Osteocyte (in vitro differentiated cells): Measurements from ENCODE around the gene COL23A1. TPM values are rescaled to one million over a fixed set of nuclear protein-coding genes. Genes with fewer than 3 reads are reported as not detected.

Experiments
- DNase-seq: peaks from one replicate; pipeline ENCODE4 v3.0.0; 2021; ENCODE audit warnings: mixed read lengths; ENCODE audit not compliant: unreplicated experiment; ENCODE audit errors: extremely low spot score
- H3K27ac Mint-ChIP-seq: one replicate; pipeline ENCODE4 v1.8.0; 2021; ENCODE audit warnings: mild to moderate bottlenecking, mixed read lengths; ENCODE audit not compliant: unreplicated experiment
- H3K27me3 Mint-ChIP-seq: one replicate; pipeline ENCODE4 v1.8.0; 2021; ENCODE audit warnings: mixed read lengths; ENCODE audit not compliant: unreplicated experiment
- H3K36me3 Mint-ChIP-seq: one replicate; pipeline ENCODE4 v1.8.0; 2021; ENCODE audit warnings: mixed read lengths; ENCODE audit not compliant: unreplicated experiment
- H3K4me1 Mint-ChIP-seq: one replicate; pipeline ENCODE4 v1.8.0; 2021; ENCODE audit warnings: mixed read lengths; ENCODE audit not compliant: unreplicated experiment
- H3K4me3 Mint-ChIP-seq: one replicate; pipeline ENCODE4 v1.8.0; 2021; ENCODE audit warnings: mild to moderate bottlenecking, moderate library complexity, mixed read lengths; ENCODE audit not compliant: unreplicated experiment
- H3K9me3 Mint-ChIP-seq: one replicate; pipeline ENCODE4 v1.8.0; 2021; ENCODE audit warnings: mixed read lengths; ENCODE audit not compliant: unreplicated experiment
- total RNA-seq: library from RNA; stranded (reverse); gene quantifications from 2 replicates; pipeline ENCODE4 v1.2.1, GENCODE V29; 2021
- TF ChIP-seq, protein P1 (sequence below): fragments of 200-600 bp; sonication (generic); IDR thresholded peaks from 2 replicates; pipeline ENCODE4 v1.5.0; 2021; ENCODE audit warnings: antibody characterized with exemption, mild to moderate bottlenecking, moderate library complexity

The COL23A1 gene
- total RNA-seq, 1 donor from 2014 or later = not detected

DNA sequence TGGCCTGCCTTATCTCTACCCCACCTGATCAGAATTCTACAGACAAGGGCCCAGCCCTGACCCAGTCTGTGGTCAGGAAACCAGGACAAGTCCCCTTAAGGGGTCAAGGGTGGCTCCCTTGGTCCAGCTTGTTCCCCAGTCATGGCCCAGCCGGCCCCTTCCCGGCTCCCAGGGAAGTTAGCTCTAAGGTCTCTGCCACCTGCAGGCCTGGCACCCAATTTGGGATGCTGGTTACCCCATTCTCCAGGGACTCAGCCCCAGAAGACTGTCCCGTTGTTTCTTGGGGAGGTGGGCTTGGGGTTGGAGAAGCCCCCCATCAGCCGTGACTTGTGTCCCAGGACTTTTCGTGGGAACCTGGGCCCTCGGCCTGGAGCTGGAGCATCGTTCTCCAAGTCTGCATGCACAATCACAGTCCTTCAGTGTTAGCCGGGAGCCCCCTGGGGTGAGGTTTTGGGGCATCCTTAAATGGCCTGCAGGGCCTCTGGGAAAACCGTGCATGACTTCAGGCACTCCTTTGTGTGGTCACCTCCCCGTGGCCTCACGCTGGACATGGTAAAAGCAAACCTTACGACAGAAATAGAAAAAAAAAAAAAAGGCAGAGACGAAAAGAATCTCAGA is 206.8 kb downstream of the COL23A1 start:
- TF ChIP-seq, protein P1, sequence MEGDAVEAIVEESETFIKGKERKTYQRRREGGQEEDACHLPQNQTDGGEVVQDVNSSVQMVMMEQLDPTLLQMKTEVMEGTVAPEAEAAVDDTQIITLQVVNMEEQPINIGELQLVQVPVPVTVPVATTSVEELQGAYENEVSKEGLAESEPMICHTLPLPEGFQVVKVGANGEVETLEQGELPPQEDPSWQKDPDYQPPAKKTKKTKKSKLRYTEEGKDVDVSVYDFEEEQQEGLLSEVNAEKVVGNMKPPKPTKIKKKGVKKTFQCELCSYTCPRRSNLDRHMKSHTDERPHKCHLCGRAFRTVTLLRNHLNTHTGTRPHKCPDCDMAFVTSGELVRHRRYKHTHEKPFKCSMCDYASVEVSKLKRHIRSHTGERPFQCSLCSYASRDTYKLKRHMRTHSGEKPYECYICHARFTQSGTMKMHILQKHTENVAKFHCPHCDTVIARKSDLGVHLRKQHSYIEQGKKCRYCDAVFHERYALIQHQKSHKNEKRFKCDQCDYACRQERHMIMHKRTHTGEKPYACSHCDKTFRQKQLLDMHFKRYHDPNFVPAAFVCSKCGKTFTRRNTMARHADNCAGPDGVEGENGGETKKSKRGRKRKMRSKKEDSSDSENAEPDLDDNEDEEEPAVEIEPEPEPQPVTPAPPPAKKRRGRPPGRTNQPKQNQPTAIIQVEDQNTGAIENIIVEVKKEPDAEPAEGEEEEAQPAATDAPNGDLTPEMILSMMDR = no peak
- no peaks in the 10 kb centered on the region for H3K4me1 Mint-ChIP-seq
- no peak overlapping the region for H3K4me3 Mint-ChIP-seq
- H3K27me3 Mint-ChIP-seq = no peaks in the 10 kb centered on the region
- H3K36me3 Mint-ChIP-seq = no peaks in the 10 kb centered on the region
- H3K27ac Mint-ChIP-seq = no peak overlapping the region
- no peaks in the 10 kb centered on the region for H3K9me3 Mint-ChIP-seq
- no peak for DNase-seq

DNA sequence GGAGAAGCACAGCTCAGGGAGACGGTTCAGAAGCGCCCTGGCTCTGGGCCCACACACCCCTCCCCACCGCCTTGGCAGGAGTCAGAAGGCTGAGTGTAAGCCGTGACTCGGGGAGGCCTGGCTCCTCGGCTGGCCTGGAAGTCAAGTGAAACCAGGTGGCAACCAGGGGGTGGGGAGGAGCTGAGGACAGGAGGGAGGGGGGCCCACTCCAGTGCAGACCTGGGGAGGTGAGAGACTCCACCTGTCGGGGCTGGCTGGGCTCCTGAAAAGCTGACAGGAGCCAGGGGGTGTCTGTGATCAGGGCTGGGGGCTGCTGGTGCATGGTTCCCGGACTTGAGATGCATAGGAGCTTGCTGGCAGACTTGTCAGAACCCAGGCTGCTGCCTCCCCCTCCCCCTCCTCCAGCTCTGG is 207.4 kb downstream of the COL23A1 start:
- H3K27ac Mint-ChIP-seq = no peak overlapping the region
- no peak for DNase-seq
- TF ChIP-seq, protein P1 = no peak

DNA sequence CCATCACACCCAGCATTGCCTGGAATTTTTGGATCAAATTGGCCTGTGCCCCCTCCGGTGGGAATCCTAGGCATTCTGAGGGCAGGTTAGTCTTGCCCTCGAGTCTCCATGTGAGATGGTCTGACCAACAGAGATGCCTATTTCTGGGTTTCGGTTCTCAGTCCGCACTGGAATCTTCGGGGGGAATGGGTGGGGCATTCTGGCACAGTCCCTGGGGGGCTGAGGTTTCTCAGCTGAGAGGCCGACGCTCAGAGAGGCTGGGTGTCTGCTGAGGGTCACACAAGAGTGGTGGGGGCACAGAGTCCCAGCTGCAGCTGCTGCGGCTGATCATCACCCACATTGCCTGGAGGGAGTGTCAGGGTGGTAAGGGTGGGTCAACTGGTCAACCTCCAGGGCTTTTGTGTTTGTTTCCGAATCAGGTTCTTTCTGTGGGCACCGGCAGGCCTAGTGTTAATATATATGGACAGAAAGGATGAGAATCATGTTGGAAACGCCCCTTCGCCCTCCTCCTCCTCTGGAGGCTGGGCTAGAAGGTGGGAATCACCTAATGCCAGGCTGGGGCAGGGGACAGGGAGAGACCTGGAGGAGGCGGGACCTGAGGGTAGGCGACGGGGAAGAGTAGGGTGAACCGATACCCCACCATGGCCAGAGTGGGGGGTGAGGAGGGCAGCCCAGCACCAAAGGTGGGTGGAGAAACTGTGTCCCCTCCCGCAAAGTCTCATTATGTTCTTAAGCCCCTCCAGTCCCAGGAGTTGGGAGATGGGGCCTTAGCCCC is 208.1 kb downstream of the COL23A1 start:
- no peak overlapping the region for H3K27ac Mint-ChIP-seq

More for the DNA sequence above, 207.4 kb downstream of the COL23A1 start:
- Mint-ChIP-seq H3K27me3 (no peaks in the 10 kb centered on the region), H3K4me1 (no peaks in the 10 kb centered on the region), H3K36me3 (no peaks in the 10 kb centered on the region), H3K4me3 (no peak overlapping the region), H3K9me3 (no peaks in the 10 kb centered on the region)

DNA sequence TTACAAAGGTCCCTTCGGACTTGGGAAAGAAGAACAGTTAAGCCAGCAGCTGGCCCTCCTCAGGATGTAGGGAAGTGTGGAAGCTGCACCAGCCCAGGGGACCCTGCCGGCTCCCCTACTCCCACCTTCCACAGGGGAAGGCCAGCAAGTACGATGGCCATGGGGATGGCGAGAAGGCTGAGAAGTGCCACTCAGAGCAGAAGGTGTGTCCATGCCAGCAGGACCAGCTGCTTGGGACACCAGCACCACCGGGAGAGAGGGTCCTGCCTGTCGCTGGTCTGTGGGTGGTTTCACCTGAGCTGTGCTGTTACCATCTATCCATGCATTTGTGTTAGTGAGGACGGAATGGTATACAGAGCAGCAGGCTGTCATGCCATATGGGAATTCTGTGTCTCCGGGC is 209.0 kb downstream of the COL23A1 start:
- TF ChIP-seq, protein P1 = no peak
- no peak for DNase-seq
- Mint-ChIP-seq H3K27me3 (no peaks in the 10 kb centered on the region), H3K36me3 (no peaks in the 10 kb centered on the region), H3K9me3 (no peaks in the 10 kb centered on the region), H3K4me1 (no peaks in the 10 kb centered on the region), H3K27ac (no peak overlapping the region), H3K4me3 (no peak overlapping the region)

More for the DNA sequence above, 208.1 kb downstream of the COL23A1 start:
- Mint-ChIP-seq H3K36me3 (no peaks in the 10 kb centered on the region), H3K4me1 (no peaks in the 10 kb centered on the region), H3K9me3 (no peaks in the 10 kb centered on the region), H3K27me3 (no peaks in the 10 kb centered on the region), H3K4me3 (no peak overlapping the region)
- TF ChIP-seq, protein P1 = no peak
- no peak for DNase-seq

DNA sequence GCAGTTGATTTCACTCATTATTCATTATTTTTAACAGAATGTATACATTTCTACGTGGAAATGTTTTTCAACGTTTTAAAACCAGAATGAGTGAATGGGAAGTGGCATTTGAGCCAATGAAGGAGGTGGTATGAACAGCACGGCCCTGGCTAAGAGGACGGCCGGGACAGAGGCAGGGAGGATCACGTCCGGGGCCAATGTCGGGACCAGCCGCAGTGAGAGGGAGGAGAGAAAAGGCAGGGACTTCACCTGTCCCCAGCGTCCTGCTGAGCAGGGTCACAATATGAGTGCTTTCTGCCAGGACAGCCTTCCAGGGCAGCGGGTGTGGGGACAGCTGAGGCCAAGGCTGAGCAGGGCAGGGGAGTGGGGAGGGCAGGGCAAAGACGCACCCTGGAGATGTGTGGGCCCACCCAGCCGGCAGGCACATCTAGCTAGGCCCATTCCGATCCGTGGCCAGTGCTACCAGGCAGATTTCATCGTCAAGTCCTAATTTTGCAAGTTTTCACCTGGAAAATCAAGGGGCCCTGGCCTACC is 209.6 kb downstream of the COL23A1 start:
- Mint-ChIP-seq H3K9me3 (no peaks in the 10 kb centered on the region), H3K27ac (no peak overlapping the region), H3K27me3 (no peaks in the 10 kb centered on the region), H3K4me3 (no peak overlapping the region), H3K36me3 (no peaks in the 10 kb centered on the region), H3K4me1 (no peaks in the 10 kb centered on the region)
- TF ChIP-seq, protein P1 = no peak
- DNase-seq = no peak
